ES-I3 (cell line): ENCODE data around the gene KCNIP3.

Source experiments
- H3K36me3 ChIP-seq: 2 replicates; pipeline ENCODE4 v1.6.1; 2013; ENCODE audit warnings: mild to moderate bottlenecking, low read length, control low read depth, moderate library complexity; ENCODE audit not compliant: insufficient read depth
- H3K4me1 ChIP-seq: 2 replicates; pipeline ENCODE4 v1.6.1; 2013; ENCODE audit warnings: mild to moderate bottlenecking, control low read depth, low read length; ENCODE audit not compliant: insufficient read depth
- H3K9ac ChIP-seq: 2 replicates; pipeline ENCODE4 v1.6.1; 2013; ENCODE audit warnings: low read depth, mild to moderate bottlenecking, low read length, moderate library complexity
- H3K9me3 ChIP-seq: 2 replicates; pipeline ENCODE4 v1.6.1; 2013; ENCODE audit warnings: mild to moderate bottlenecking, low read length, moderate library complexity; ENCODE audit not compliant: control insufficient read depth, insufficient read depth

KCNIP3 gene

DNA sequence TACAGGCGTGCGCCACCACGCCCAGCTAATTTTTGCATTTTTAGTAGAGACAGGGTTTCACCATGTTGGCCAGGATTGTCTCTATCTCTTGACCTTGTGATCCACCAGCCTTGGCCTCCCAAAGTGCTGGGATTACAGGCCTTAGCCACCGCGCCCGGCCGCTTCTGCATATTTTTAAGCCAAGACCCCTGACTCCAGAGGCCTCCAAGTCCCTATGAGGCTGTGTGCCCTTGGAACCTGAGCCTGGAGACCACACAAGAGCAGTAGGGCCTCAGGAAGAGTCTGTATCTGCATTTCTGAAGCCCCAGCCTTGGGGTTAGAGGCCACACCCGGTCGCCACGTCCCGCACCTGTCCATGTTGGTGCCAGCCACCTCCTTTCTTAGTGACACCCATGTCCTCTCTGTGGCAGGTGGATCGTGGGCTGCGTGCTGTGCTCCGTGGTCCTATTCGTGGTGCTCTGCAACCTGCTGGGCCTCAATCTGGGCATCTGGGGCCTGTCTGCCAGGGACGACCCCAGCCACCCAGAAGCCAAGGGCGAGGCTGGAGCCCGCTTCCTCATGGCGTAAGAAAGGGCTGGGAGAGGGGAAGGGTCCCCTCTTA is 17.6 kb upstream of the KCNIP3 start:
- H3K9ac ChIP-seq = no peak overlapping the region
- no peaks in the 10 kb centered on the region for H3K9me3 ChIP-seq
- H3K36me3 ChIP-seq = no peaks in the 10 kb centered on the region

DNA sequence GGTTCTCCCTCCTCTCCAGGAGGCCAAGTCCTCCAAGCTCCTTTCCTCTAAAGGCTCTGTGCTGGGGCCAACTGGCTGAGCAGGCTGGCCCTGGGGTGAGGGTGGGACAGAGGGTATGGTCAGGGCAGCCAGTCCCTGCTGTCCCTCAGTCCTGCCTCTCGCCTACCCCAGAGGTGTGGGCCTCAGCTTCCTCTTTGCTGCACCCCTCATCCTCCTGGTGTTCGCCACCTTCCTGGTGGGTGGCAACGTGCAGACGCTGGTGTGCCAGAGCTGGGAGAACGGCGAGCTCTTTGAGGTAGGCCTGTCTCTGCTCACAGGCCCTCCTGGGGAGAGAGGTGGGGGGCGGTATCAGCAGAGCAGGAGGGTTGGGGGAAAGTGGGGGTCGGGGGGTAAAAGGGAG is 16.1 kb upstream of the KCNIP3 start:
- H3K9ac ChIP-seq = no peak overlapping the region
- no peaks in the 10 kb centered on the region for H3K36me3 ChIP-seq
- H3K9me3 ChIP-seq = no peaks in the 10 kb centered on the region
- H3K4me1 ChIP-seq = peaks cover 4% of the 10 kb centered on the region; the same call in 1 of the 2 replicates

More for the DNA sequence above, 17.6 kb upstream of the KCNIP3 start:
- peaks cover 4% of the 10 kb centered on the region; the same call in 1 of the 2 replicates for H3K4me1 ChIP-seq

DNA sequence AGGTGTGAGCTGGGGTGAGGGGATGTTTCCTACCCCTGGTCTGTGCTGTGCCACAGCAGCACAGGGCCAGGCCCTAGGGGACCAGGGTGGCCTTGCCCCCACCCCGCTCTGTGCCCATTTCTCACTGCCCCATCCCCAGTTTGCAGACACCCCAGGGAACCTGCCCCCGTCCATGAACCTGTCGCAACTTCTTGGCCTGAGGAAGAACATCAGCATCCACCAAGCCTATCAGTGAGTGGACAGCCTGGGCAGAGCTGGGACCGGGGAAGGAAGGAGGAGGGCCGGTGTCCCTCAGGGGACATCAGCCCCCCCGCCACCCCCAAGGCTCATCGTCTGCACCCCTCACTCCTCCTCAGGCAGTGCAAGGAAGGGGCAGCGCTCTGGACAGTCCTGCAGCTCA is 15.4 kb upstream of the KCNIP3 start:
- Histone ChIP-seq H3K4me1 (peaks cover 4% of the 10 kb centered on the region; the same call in 1 of the 2 replicates), H3K9ac (no peak overlapping the region), H3K36me3 (no peaks in the 10 kb centered on the region), H3K9me3 (no peaks in the 10 kb centered on the region)

DNA sequence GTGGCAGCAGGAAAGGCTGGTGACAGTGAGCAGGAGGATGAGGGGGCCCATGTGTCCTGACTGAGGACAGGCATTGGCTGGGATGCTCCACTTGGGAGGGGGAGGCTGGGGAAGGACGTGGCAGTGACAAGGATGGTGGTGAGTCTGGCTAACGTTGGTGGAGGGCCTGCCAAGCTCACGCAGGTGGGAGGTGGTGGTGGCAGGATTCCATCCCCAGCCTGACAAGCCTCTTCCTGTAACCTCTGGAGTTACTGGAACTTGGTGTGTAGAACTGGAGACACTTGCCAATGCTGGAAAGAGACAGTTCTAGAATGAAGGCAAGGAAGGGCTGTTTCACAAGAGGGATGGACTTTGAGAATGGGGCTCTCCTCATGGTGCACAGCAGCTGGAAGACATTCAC is 14.7 kb upstream of the KCNIP3 start:
- no peaks in the 10 kb centered on the region for H3K9me3 ChIP-seq

DNA sequence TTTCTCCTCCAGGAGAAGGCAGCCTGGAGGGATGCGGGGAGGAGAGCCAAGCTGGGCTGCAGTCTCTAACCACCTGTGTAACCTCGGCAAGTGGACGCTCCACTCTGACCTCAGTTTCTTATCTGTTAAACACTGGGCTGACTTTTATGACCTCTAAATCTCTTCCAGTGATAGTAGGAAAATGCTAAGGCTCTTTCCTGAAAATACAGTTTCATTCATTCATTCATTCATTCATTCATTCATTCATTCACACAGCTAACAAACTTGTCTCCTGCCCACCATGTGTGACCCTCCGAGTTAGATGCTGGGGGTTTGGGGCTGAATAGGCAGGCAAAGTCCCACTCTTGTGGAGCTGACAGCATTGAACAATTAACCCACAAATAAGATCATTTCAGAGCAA is 13.6 kb upstream of the KCNIP3 start:
- H3K9me3 ChIP-seq = no peaks in the 10 kb centered on the region
- H3K36me3 ChIP-seq = no peaks in the 10 kb centered on the region
- H3K9ac ChIP-seq = no peak overlapping the region
- no peaks in the 10 kb centered on the region for H3K4me1 ChIP-seq

More for the DNA sequence above, 14.7 kb upstream of the KCNIP3 start:
- no peak overlapping the region for H3K9ac ChIP-seq
- peaks cover 2% of the 10 kb centered on the region; the same call in 1 of the 2 replicates for H3K4me1 ChIP-seq
- H3K36me3 ChIP-seq = no peaks in the 10 kb centered on the region

DNA sequence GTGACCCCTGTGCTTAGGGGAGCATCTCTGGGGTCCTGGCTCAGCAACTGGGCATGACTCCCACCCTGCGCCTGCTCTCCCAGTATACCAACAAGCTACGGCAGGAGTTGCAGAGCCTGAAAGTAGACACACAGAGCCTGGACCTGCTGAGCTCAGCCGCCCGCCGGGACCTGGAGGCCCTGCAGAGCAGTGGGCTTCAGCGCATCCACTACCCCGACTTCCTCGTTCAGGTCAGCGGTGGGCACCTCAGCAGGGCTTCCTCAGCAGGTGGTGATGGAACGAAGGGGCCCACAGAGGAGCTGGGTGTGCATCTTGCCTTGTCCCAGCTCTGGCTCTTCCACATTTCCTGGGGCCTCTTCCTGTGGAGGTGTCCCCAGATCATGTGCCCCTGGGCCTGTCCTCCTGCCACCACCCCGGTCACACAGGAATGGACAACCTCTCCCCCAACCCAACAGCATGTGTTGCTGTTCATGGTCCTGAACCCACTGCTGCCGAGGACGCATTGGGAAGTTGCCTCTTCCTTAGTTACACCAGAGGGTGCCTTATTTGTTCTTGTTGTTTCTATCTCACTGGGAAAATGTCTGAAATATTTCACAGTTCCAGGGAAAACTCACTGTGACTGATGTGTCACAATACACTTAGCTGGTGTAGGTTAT is 12.1 kb upstream of the KCNIP3 start:
- Histone ChIP-seq H3K9me3 (no peaks in the 10 kb centered on the region), H3K4me1 (no peaks in the 10 kb centered on the region), H3K9ac (no peak overlapping the region), H3K36me3 (no peaks in the 10 kb centered on the region)

DNA sequence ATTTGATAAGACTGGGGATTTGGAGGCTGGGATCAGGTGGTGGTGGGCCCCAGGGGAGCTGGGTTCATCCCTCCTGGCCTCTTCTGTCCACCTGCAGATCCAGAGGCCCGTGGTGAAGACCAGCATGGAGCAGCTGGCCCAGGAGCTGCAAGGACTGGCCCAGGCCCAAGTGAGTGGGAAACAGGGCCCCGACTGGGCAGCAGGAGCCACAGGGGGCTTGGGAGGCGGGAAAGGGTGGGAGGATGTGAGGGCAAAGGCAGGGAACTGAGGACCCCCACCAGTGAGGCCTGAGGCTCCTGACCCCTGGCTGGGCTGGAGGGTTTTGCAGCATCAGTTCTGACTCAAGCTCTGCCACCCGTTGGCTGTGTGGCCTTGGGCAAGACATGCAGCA is 11.6 kb upstream of the KCNIP3 start:
- Histone ChIP-seq H3K9me3 (no peaks in the 10 kb centered on the region; the same call in 1 of the 2 replicates), H3K9ac (no peak overlapping the region), H3K4me1 (no peaks in the 10 kb centered on the region), H3K36me3 (no peaks in the 10 kb centered on the region)

DNA sequence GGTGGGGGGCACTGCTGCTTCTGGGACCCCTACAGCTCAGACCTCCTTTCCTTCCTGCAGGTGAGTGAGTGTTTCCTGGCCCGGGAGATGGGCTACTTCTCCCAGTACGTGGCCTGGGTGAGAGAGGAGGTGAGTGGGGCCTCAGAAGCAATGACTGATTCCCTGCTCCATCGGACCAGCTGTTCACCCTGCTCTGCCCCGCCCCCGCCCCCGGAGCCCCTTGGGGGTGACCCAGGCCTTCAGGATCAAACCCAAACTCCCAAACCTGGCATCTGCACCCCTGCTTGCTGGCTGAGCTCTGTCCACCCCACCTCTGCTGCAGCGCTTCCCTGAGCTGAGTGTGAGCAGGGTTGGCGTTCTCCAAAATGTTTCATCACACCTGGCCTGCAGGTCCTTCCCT is 9.8 kb upstream of the KCNIP3 start:
- no peaks in the 10 kb centered on the region for H3K4me1 ChIP-seq
- H3K9ac ChIP-seq = no peak overlapping the region
- no peaks in the 10 kb centered on the region for H3K36me3 ChIP-seq
- H3K9me3 ChIP-seq = peaks cover 3% of the 10 kb centered on the region

DNA sequence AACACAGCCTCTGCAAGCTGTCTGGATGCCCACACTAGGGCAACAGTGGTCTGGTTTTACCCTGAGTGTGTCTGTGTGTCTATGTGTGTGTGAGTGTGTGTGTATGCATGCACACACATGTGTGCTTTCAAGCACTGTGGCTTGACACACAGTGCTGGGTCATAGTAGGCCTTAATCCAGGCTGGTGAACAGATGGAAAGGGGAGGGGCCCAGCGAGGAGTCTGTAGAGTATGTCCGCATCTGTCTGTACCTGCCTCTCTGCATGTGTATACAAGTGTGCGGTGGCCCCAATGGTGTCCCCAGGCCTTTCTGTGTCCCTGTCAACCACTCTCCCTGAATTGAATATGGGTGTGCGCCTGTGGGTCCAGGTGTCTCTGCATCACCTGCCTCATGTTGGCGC is 9.3 kb upstream of the KCNIP3 start:
- Histone ChIP-seq H3K36me3 (no peaks in the 10 kb centered on the region), H3K9me3 (peaks cover 3% of the 10 kb centered on the region), H3K9ac (no peak overlapping the region), H3K4me1 (no peaks in the 10 kb centered on the region)

DNA sequence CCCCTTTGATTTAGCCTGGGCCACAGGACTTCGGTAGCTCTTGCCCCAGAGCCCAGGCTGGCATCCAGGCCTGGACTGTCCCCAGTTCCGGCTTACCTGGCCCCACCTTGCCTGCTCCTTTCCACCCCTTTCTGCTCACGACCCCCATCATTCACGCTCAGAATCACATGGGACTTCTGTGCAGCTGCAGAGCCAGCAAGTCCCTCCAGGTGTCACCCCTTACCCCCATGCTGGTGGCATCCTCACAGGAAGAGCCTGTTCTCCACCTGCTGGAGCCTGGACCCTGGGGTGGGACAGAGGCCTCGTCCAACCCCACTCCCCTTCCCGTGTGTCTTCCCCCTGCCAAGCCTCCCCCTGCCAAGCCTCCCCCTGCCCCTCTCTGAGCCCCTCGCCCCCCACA is 7.9 kb upstream of the KCNIP3 start:
- Histone ChIP-seq H3K36me3 (no peaks in the 10 kb centered on the region), H3K9me3 (peaks cover 3% of the 10 kb centered on the region), H3K4me1 (no peaks in the 10 kb centered on the region), H3K9ac (no peak overlapping the region)

DNA sequence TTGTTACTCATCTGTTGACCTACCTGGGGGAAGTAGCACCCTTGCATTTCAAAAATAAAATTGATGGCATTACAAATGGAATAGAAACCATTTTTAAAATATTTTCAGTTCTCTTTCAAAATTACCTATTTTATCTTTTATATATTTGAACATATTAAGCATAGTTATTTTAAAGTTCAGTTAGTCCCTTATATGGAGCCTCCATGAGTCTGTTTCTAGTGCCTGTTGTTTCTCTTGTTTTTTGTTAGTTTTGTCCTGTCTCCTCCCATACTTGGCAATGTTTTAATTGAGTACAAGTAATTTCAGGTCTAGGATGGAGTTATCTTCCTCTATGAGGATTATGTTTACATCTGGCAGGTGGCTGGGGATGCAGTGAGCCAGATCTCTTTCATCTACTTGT is 5.9 kb upstream of the KCNIP3 start:
- Histone ChIP-seq H3K36me3 (no peaks in the 10 kb centered on the region), H3K4me1 (no peaks in the 10 kb centered on the region), H3K9ac (no peak overlapping the region), H3K9me3 (peaks cover 3% of the 10 kb centered on the region)

DNA sequence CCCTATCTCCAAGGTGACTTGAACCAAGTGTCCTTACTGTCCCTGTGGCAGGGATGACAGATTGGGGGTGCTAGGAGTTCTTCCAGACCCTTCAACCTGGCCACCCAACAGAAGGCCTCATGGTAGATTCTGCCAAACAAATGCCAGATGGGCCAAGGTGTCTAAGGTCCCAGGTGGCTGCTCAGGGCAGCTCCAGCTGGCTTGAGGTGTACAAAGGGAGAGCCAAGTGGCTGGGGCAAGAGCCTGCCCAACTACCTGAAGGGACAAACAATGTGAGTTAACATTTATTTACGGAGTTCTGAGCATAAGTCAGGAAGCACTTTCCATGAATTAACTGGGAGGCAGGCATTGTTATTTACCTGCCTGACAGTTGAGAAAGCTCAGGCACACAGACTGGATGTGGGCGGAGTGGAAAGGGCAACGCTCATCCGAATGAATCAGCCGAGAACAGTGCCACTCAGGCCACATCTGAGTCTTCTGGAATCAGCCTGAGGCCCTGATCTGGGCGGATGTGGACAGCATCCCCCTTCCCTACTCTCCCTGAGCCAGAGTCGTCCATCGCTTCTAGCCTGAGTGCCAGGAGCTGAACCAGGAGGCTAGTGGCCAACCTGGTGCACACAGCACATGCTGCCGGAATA is 4.4 kb upstream of the KCNIP3 start:
- Histone ChIP-seq H3K36me3 (no peaks in the 10 kb centered on the region), H3K9me3 (peaks cover 3% of the 10 kb centered on the region), H3K9ac (no peak overlapping the region), H3K4me1 (no peaks in the 10 kb centered on the region)

DNA sequence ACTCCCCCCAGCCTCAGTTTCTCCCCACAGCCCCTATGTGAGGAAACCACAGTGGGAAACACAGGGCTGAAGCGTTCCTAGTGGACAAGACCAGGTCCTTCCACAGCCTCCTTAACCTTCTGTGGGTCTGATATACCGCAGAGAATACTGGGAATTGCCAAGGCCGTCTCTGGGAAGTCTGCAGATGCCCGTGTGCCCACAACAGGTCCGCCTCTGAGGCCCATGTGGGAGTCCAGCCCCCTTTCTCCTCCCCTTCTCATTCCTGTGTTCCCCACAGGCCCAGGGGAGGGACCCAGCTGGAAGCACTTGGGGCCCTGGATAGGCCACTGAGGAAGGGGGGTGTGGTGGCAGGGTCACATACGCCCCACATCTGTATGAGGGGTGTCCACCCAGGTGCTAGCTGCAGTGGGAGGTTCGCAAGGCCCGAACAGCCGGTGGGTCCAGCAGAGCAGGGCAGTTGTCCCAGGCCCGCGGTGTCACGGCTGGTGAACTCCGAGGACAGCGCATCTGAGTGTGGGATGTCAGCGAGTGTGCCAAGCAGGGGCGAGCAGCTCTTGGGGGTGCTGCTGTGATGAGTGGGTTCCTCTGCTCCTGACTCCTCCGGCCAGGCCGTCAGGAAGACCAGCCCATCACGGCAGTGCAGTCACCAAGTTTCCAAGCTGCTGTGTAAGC is 2.4 kb upstream of the KCNIP3 start:
- no peaks in the 10 kb centered on the region for H3K36me3 ChIP-seq
- no peak overlapping the region for H3K9ac ChIP-seq
- peaks cover 3% of the 10 kb centered on the region for H3K9me3 ChIP-seq
- H3K4me1 ChIP-seq = no peaks in the 10 kb centered on the region

DNA sequence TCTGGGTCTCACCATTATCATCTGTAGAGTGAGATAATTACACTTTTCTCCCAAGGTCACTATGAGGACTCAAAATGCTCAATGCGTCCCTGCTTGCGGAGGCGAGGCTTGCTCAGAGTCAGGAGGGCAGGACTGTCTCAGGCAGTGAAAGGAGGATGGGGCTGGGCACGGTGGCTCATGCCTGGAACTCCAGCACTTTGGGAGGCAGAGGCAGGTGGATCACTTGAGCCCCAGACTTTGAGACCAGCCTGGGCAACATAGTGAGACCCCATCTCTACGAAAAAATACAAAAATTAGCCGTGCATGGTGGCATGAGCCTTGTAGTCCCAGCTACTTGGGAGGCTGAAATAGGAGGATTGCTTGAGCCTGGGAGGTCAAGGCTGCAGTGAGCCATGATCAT is 1.8 kb upstream of the KCNIP3 start:
- peaks cover 3% of the 10 kb centered on the region for H3K9me3 ChIP-seq
- H3K36me3 ChIP-seq = no peaks in the 10 kb centered on the region
- H3K4me1 ChIP-seq = no peaks in the 10 kb centered on the region
- no peak overlapping the region for H3K9ac ChIP-seq
